K562 (cell line): Measurements from ENCODE around the gene DGCR6L. TPM values are rescaled to one million over a fixed set of nuclear protein-coding genes. Genes with fewer than 3 reads are reported as not detected.

ENCODE experiments used
- ARID3A ChIP-seq: IDR thresholded peaks from 2 replicates; pipeline ENCODE4 v1.6.1; 2012; ENCODE audit warnings: low read depth, low read length, improper control_type of control experiment, borderline replicate concordance
- CBX8 ChIP-seq: fragments of 200-600 bp; sonication (generic); IDR thresholded peaks from 2 replicates; pipeline ENCODE4 v1.6.1; 2012; ENCODE audit warnings: borderline replicate concordance, mixed run types, low read depth, mild to moderate bottlenecking, moderate library complexity, mixed read lengths, low read length, control low read depth, inconsistent platforms; ENCODE audit not compliant: poor library complexity, severe bottlenecking; ENCODE audit errors: extremely low read depth
- CCNT2 ChIP-seq: IDR thresholded peaks from 2 replicates; pipeline ENCODE4 v1.6.1; 2011; ENCODE audit warnings: borderline replicate concordance, low read depth, mild to moderate bottlenecking, moderate library complexity, mixed read lengths, low read length; ENCODE audit not compliant: insufficient read length; ENCODE audit errors: extremely low read depth
- LARP7 ChIP-seq: fragments of 450-650 bp; IDR thresholded peaks from 2 replicates; pipeline ENCODE4 v1.6.1; 2016
- LCOR ChIP-seq: sonication (generic); formaldehyde crosslinking; IDR thresholded peaks from 2 replicates; pipeline ENCODE4 v1.8.0; 2022; ENCODE audit warnings: mild to moderate bottlenecking, missing genetic modification reagents
- MXI1 ChIP-seq: IDR thresholded peaks from 2 replicates; pipeline ENCODE4 v1.6.1; 2011; ENCODE audit warnings: low read depth, mild to moderate bottlenecking, improper control_type of control experiment, low read length
- NONO ChIP-seq, 2 experiments: fragments of 200-400 bp in 1 of 2; fragments of 450-650 bp in 1 of 2; formaldehyde crosslinking in 1 of 2; IDR thresholded peaks; 2 replicates each; pipeline ENCODE4 v1.6.1; 2017; ENCODE audit warnings: low read depth in 2 of 2, mild to moderate bottlenecking in 2 of 2, moderate library complexity in 2 of 2, low read length in 1 of 2
- PATZ1 ChIP-seq: fragments of 250-450 bp; sonication (Bioruptor Pico); IDR thresholded peaks from 2 replicates; pipeline ENCODE4 v1.5.0; 2020; ENCODE audit warnings: mild to moderate bottlenecking, borderline replicate concordance
- RBM34 ChIP-seq: fragments of 200-400 bp; formaldehyde crosslinking; IDR thresholded peaks from 2 replicates; pipeline ENCODE4 v1.6.1; 2018; ENCODE audit warnings: low read length, borderline replicate concordance; ENCODE audit not compliant: insufficient read depth
- SAFB ChIP-seq: fragments of 200-400 bp; formaldehyde crosslinking; IDR thresholded peaks from 2 replicates; pipeline ENCODE4 v1.6.1; 2017; ENCODE audit warnings: low read depth, low read length, borderline replicate concordance
- TAF1 ChIP-seq: IDR thresholded peaks from 2 replicates; pipeline ENCODE4 v1.6.1; 2011; ENCODE audit warnings: mild to moderate bottlenecking, low read length, moderate library complexity; ENCODE audit not compliant: insufficient read depth, control insufficient read depth, severe bottlenecking; ENCODE audit errors: extremely low read depth
- ZBTB1 ChIP-seq: sonication (generic); formaldehyde crosslinking; IDR thresholded peaks from 2 replicates; pipeline ENCODE4 v1.8.1; 2023; ENCODE audit warnings: missing genetic modification reagents, low read depth, mild to moderate bottlenecking, borderline replicate concordance
- ZC3H11A ChIP-seq: IDR thresholded peaks from 2 replicates; pipeline ENCODE4 v1.6.1; 2012; ENCODE audit warnings: low read depth, low read length, improper control_type of control experiment
- ZNF282 ChIP-seq: sonication (generic); formaldehyde crosslinking; IDR thresholded peaks from 2 replicates; pipeline ENCODE4 v1.8.1; 2023; ENCODE audit warnings: missing genetic modification reagents
- ZNF3 ChIP-seq: fragments of 250-450 bp; sonication (Bioruptor Pico); IDR thresholded peaks from 2 replicates; pipeline ENCODE4 v1.5.0; 2021; ENCODE audit warnings: mild to moderate bottlenecking, moderate library complexity
- ZNF79 ChIP-seq: fragments of 250-450 bp; sonication (Bioruptor Pico); IDR thresholded peaks from 2 replicates; pipeline ENCODE4 v1.4.0; 2020; ENCODE audit warnings: low read depth, mild to moderate bottlenecking, moderate library complexity
- polyA plus RNA-seq, 8 experiments: library from polyadenylated mRNA; depleted of rRNA in 4 of 8; stranded (reverse) in 5 of 8; unstranded in 3 of 8; fragments of >200 nt; fragmentation: Nextera tagmentation in 2 of 8; fragmentation: Illumina TruSeq in 1 of 8; extraction: Ambion mirVana in 2 of 8; extraction: Trizol in 1 of 8; gene quantifications; 2 replicates each; pipeline versions ENCODE4 v1.2.1 to v1.2.3, GENCODE V29; 2011 to 2014; ENCODE audit warnings: inconsistent platforms in 1 of 8, missing spikeins in 1 of 8
- total RNA-seq, 7 experiments: library from RNA; depleted of rRNA in 6 of 7; stranded (reverse); fragments of >200 nt in 6 of 7; fragmentation: Illumina TruSeq in 2 of 7; extraction: Trizol in 2 of 7; gene quantifications; 2 replicates each; pipeline versions ENCODE4 v1.2.1 to v1.2.3, GENCODE V29; 2011 to 2021; ENCODE audit warnings: low replicate concordance in 1 of 7

The DGCR6L gene
- total and polyA plus RNA-seq, 9 of the 15 experiments (the other 6 are each of a cell fraction or from before 2014, with no cell fraction given) = 3.6 to 151 (median 51.0) TPM

- TF ChIP-seq PATZ1 (CRISPR knock-in tag) = no peak
- TF ChIP-seq ZC3H11A = no peak
- TF ChIP-seq MXI1 = no peak
- TF ChIP-seq LARP7 = no peak
- no peak for TF ChIP-seq RBM34
- no peak for TF ChIP-seq CCNT2
- no peak for TF ChIP-seq TAF1
- peak; percentile 94 for TF ChIP-seq LCOR (CRISPR knock-in tag)
- peak; percentile 97 for TF ChIP-seq ZBTB1 (CRISPR knock-in tag)
- TF ChIP-seq CBX8 = no peak
- TF ChIP-seq ZNF3 = no peak
- no peak for TF ChIP-seq ZNF282 (CRISPR knock-in tag)
- no peak for TF ChIP-seq ZNF79 (CRISPR knock-in tag)
- TF ChIP-seq SAFB = no peak
- TF ChIP-seq ARID3A = no peak
- TF ChIP-seq NONO (IDR thresholded peaks at IDR 0.05; ENCODE audit: low read depth in 2 of 2, low read length in 1 of 2) = no peak
Observed at GRCh38 chr22:20279662-20280134, 40.2 kb downstream of the DGCR6L start (continued).
